Bronchial epithelial cell (primary cell): Measurements from ENCODE around the gene CEP95. TPM values are rescaled to one million over a fixed set of nuclear protein-coding genes. Genes with fewer than 3 reads are reported as not detected.

Experiments
- DNase-seq: peaks from one replicate; pipeline ENCODE4 v3.0.0-alpha.2; 2010; ENCODE audit warnings: low read depth
- FAIRE-seq: peaks from 2 replicates; lab custom pipeline; 2011; peaks lifted over from hg19 to GRCh38; lab: Jason Lieb, UNC
- H3K27me3 ChIP-seq: 2 replicates; pipeline ENCODE4 v1.5.1; 2011; ENCODE audit warnings: low read length; ENCODE audit not compliant: control insufficient read depth, insufficient read depth
- H3K36me3 ChIP-seq: 2 replicates; pipeline ENCODE4 v1.5.1; 2011; ENCODE audit warnings: low read length; ENCODE audit not compliant: control insufficient read depth, insufficient read depth
- H3K4me3 ChIP-seq: 2 replicates; pipeline ENCODE4 v1.5.1; 2011; ENCODE audit warnings: mild to moderate bottlenecking, low read depth, low read length, control low read depth
- total RNA-seq: library from RNA; depleted of rRNA; stranded (reverse); fragments of >200 nt; gene quantifications from 2 replicates; pipeline ENCODE4 v1.2.1, GENCODE V29; 2014
- TF ChIP-seq, protein P1 (sequence below): IDR thresholded peaks from 2 replicates; pipeline ENCODE4 v1.5.1; 2011; ENCODE audit warnings: mild to moderate bottlenecking, moderate library complexity, low read length, control low read depth, inconsistent platforms; ENCODE audit not compliant: insufficient read depth, severe bottlenecking

CEP95 gene
- total RNA-seq, 1 donor from 2014 or later, result 21.1 TPM

DNA sequence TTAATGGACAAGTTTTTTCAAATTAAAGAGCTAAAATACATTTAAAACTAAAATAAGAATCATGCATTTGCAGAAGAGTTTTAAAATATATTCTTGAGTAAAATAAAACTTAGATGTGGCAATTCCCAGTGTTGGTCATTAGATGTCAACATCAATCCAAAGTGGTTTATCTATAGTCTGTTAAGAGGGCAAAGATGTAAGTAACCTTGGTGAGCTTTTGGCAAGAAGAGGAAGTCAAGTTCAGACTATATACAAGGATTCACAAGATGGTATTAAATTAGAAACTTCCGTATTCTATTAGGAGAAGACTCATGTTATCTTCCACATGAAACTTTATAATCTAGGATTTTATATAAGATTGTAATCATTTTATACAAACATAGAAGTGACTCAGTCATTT, 73.1 kb downstream of the CEP95 start:
- Histone ChIP-seq H3K27me3 (no peaks in the 10 kb centered on the region), H3K36me3 (no peaks in the 10 kb centered on the region), H3K4me3 (no peak overlapping the region)
- no peak for DNase-seq
- TF ChIP-seq, protein P1, sequence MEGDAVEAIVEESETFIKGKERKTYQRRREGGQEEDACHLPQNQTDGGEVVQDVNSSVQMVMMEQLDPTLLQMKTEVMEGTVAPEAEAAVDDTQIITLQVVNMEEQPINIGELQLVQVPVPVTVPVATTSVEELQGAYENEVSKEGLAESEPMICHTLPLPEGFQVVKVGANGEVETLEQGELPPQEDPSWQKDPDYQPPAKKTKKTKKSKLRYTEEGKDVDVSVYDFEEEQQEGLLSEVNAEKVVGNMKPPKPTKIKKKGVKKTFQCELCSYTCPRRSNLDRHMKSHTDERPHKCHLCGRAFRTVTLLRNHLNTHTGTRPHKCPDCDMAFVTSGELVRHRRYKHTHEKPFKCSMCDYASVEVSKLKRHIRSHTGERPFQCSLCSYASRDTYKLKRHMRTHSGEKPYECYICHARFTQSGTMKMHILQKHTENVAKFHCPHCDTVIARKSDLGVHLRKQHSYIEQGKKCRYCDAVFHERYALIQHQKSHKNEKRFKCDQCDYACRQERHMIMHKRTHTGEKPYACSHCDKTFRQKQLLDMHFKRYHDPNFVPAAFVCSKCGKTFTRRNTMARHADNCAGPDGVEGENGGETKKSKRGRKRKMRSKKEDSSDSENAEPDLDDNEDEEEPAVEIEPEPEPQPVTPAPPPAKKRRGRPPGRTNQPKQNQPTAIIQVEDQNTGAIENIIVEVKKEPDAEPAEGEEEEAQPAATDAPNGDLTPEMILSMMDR, result no peak
- no peak for FAIRE-seq

DNA sequence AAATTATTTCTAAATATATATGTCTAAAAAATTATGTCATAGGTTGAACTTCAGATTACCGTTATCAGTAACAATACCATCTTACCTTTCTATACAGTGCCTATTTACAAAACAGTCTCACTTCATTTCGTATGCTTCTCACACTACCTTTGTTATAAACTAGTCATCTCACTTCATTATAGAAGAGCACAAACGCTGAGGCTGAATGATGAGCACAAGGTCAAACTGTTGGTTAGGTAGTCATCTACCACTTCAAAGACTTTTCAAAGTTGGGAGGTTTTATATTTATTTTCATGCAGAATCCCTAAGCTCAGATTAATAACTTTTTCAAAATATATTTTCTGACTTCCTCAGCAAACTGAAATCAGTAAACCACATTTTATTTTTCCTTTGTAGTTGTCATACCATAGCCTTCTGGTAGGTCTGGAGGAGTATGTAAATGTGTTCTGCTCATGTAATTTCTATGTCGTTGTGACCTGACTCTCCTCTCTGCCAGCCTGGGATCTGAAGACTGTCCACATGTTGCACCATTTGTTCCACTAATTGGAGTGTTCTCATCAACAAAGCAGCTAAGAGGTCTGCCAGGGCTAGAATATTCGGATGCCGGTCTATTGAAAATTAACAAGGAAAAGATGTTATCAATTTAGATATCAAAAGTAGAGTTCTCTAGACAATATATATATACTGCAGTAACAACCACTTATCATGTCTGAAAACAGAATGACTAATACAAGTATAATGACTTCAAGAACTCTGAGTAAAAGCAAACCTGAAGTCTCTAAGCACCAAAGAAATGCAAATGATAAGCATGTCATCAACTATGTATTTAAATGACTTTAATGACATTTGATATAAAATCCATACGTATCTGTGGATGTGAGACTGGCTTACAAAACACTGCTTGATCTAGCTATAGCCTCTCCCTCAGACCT, 73.9 kb downstream of the CEP95 start:
- Histone ChIP-seq H3K4me3 (no peak overlapping the region), H3K27me3 (no peaks in the 10 kb centered on the region), H3K36me3 (no peaks in the 10 kb centered on the region)
- TF ChIP-seq, protein P1, result no peak
- no peak for DNase-seq
- FAIRE-seq, result no peak

DNA sequence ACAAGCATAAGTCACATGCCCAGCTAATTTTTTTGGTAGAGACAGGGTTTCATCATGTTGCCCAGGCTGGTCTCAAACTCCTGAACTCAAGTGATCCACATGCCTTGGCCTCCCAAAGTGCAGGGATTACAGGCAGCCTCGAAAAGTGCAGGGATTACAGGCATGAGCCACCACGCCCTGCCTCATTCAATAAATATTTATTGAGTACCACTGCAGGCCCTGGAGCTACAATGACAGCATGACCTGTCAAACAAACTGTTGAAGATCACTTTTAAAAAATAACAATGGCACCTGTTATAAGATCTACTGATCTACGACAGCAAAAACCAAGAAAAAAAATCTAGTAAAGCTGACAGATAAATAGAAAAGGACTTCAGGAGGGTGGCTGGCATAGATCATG, 76.3 kb downstream of the CEP95 start:
- no peak overlapping the region for H3K4me3 ChIP-seq
- TF ChIP-seq, protein P1, result no peak
- FAIRE-seq, result no peak
- no peak for DNase-seq
- H3K36me3 ChIP-seq, result no peaks in the 10 kb centered on the region
- no peaks in the 10 kb centered on the region for H3K27me3 ChIP-seq

DNA sequence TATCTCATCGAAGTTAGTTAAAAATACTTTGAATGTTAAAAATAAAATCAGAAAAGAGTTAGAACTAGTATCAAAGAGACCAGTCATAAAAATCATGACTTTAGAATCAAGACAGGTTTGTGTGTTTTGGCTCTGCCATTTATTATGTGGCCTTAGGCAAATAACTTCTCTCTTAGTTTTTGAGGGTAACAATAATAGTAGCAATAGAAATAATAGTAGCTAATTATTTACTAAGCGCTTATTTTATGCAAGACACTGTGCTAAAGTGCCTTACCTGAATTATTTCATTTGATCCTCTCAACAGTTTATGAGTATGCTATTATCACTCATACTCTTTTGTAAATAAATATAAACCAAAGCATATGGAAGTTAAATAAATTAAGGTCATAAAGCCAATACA, 78.4 kb downstream of the CEP95 start:
- no peak for DNase-seq
- TF ChIP-seq, protein P1, result no peak
- Histone ChIP-seq H3K27me3 (no peaks in the 10 kb centered on the region), H3K4me3 (no peak overlapping the region), H3K36me3 (no peaks in the 10 kb centered on the region)
- FAIRE-seq, result no peak

Other genes starting within 250 kb of the CEP95 start
- gene TEX2, start 243.7 kb upstream of the CEP95 start, total RNA-seq, result 14.7 and 23.0 TPM in 2 replicates
- gene PECAM1, start 116.1 kb upstream of the CEP95 start, total RNA-seq, result under 0.01 TPM in 1 of 2 replicates, not detected in the other
- 0.79 TPM in 1 of 2 replicates, not detected in the other for gene MILR1, start 57.9 kb upstream of the CEP95 start, total RNA-seq
- gene POLG2, start 9.9 kb upstream of the CEP95 start, total RNA-seq, result 9.2 and 10.8 TPM in 2 replicates
- gene DDX5, start 688 bp upstream of the CEP95 start, total RNA-seq, result 340 and 485 TPM in 2 replicates
- gene SMURF2, start 155.3 kb downstream of the CEP95 start, total RNA-seq, result 40.6 and 52.4 TPM in 2 replicates